Measurements from ENCODE around the gene VPS18.
"Not testable (repeated sequence)": the region's sequence is repeated elsewhere in the genome, so short reads cannot be mapped to it uniquely, and the experiment has no call there.

- not testable (repeated sequence) for TF ChIP-seq CTCF (conservative IDR thresholded peaks at IDR 0.05); EZH2 (IDR thresholded peaks at IDR 0.05; ENCODE audit: low read depth)
These were observed 33.1 kb upstream of the VPS18 start for GRCh38 chr15:40861147-40861546.

Data from PC-9 (cell line).